GM18951 (cell line): ENCODE measurements around the gene EGLN1.
"Not testable (repeated sequence)": the region's sequence is repeated elsewhere in the genome, so short reads cannot be mapped to it uniquely, and the experiment has no call there.

Source experiments
- POLR2A ChIP-seq: IDR thresholded peaks from 4 replicates; pipeline ENCODE4 v1.6.1; 2011; ENCODE audit warnings: mild to moderate bottlenecking; ENCODE audit not compliant: insufficient read length, insufficient read depth; ENCODE audit errors: extremely low read depth
- in situ Hi-C: fragments of 300-500 bp; cut with MboI; formaldehyde crosslinking; loops from one replicate; pipeline ENCODE4 v1.12.0; 2022; ENCODE audit warnings: low sequenced_read_pairs, mixed read lengths, inconsistent platforms; ENCODE audit not compliant: unreplicated experiment

Gene EGLN1

DNA sequence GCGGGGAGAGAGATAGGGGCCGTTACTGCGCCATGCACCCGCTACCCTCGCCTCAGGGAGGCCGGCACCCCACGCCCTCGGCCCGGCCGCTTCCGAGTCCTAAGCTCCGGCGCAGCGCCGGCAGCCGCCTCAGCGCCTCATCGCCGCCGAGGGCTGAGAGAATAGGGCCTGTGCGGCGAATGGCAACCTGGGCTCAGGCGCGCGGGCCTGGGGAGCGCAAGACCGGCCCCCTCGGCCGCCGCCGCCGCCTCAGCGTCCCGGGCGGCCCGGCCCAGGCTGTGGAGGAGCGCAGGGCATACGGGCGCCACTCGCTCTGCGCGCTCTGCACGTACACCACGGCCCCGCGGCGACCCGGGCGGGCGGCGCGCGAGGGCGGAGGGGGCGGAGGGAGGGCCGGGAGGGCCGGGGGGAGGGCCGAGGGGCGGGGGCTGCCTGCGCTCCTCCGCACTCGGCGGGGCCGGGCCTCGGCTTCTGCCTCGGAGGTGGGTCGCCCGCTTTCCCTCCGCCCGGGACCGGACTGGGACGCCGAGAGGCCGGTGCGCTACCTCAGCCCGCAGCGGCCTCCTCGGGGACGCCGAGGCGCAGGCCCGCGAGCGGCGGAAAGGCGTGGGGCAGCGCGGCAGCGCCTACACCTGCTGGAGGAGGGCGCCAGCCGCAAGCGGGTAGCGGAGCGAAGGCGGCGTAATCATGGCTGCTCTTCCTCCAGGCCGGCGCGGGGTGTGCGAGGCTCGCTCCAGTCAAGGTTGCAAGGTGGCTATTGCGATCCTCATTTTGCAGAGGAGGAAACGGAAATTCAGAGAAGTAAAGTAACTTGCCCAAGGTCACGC, at the start of gene EGLN1:
TSS of gene EGLN1 (minus strand) at position 317 of the 827 bp plus-strand sequence. CDS start 399 bp downstream, outside the sequence.
- in situ Hi-C loops: no loop called here
- peak; percentile 89 for TF ChIP-seq POLR2A

DNA sequence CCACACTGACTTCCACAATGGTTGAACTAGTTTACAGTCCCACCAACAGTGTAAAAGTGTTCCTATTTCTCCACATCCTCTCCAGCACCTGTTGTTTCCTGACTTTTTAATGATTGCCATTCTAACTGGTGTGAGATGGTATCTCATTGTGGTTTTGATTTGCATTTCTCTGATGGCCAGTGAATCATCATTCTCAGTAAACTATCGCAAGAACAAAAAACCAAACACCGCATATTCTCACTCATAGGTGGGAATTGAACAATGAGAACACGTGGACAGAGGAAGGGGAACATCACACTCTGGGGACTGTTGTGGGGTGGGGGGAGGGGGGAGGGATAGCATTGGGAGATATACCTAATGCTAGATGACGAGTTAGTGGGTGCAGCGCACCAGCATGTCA, 49.4 kb upstream of the EGLN1 start:
- in situ Hi-C loops: not testable (repeated sequence)

DNA sequence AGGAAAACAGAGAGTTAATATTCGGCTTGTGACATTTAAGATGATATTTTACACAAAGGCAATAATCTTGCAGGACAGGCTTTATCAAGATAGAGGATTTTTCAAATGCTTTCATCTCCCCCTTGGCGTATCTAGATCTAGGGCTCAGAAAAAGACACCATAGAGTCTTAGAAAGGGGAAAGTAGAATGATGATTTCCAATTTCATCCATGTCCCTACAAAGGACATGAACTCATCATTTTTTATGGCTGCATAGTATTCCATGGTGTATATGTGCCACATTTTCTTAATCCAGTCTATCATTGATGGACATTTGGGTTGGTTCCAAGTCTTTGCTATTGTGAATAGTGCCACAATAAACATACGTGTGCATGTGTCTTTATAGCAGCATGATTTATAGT, 48.9 kb upstream of the EGLN1 start:
- in situ Hi-C loops: not testable (repeated sequence)

DNA sequence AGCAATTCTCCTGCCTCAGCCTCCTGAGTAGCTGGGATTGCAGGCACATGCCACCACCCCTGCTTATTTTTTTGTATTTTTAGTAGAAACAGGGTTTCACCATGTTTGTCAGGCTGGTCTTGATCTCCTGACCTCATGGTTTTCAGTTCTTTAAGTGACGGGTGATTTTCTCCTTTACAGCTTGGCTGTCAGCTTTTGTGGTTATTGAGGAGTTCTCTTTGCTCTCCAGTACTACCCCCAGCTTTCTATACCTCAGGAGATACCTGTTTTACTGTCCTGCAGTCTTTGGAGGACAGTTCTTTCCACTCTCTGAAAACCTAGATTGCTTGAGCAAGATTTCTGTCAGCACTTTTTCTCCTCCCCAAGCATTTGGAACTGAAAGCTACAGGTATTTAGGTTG, 45.9 kb upstream of the EGLN1 start:
- in situ Hi-C loops: no loop called here
- TF ChIP-seq POLR2A: no peak

DNA sequence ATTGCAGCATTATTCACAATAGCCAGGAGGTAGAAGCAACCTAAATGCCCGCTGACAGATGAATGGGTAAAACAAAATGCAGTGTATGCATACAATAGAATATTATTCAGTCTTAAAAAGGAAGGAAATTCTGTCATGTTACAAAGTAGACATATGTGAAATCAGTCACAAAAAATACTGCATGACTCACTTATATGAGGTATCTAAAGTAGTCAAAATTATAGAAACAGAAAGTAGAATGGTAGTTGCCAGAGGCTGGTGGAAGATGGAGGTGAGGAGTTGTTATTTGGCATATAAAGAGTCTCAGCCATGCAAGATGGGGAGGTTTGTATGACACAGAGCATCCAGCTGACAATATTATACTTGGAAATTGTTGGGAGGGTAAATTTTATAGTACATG, 43.0 kb upstream of the EGLN1 start:
- no peak for TF ChIP-seq POLR2A
- in situ Hi-C loops: no loop called here

DNA sequence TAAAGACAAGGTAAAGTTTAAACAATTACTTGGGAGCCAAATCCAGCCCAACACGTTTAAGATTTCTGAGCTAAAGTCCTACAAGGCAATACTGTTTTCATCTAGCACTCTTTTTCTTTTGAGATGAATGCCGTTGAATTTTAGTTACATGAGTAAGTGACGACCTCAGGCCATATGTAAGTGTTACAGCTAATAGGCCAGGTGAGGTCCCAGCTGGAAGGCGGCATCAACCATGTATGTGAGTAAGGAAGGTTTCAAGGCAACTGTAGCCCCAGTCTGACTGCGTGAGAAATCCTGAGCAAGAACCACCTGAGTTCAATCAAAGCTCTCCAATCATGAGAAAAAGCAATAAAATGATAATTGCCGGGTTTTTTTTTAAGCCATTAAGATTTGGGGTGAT, 41.5 kb upstream of the EGLN1 start:
- in situ Hi-C loops: no loop called here
- TF ChIP-seq POLR2A: no peak

DNA sequence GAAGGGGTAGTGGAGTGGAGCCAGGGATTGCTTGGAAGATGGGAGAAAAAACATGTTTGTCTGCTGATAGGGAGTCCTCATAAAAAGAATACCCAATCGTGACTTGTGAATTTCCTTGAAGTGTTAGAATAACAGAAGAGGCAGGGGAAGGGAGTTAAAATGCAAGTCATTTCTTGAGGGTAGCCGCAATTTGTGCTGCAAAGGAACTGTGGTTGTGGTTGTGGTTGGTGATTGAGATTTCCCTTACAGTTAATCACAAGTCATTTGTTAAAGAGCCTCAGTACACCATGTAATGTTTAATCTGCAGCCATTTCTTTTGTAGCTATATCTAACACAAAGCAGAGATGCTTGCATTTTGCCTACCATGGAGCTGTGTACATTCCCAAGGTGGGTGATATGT, 38.5 kb upstream of the EGLN1 start:
- in situ Hi-C loops: no loop called here
- TF ChIP-seq POLR2A: no peak

DNA sequence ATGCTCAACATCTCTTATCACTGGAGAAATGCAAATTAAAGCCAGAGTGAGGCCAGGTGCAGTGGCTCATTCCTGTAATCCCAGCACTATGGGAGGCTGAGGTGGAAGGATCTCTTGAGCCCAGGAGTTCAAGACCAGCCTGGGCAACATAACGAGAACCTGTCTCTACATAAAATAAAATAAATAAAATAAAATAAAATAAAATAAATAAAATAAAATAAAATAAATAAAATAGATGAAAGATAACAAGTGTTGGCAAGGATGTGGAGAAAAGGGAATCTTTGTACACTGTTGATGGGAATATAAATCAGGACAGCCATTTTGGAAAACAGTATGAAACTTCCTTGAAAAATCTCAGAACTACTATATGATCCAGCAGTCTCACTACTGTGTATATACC, 37.4 kb upstream of the EGLN1 start:
- in situ Hi-C loops: not testable (repeated sequence)

DNA sequence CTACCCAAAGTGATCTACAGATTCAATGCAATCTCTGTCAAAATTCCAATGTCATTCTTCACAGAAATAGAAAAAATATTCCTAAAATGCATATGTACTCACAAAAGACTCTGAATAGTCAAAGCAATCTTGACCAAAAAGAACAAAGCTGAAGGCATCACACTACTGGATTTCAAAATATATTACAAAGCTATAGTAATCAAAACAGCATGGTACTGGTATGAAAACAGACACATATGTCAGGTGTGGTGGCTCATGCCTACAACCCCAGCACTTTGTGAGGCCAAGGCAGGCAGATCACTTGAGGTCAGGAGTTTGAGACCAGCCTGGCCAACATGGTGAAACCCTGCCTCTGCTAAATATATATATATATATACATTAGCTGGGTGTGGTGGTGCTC, 35.9 kb upstream of the EGLN1 start:
- in situ Hi-C loops: not testable (repeated sequence)

DNA sequence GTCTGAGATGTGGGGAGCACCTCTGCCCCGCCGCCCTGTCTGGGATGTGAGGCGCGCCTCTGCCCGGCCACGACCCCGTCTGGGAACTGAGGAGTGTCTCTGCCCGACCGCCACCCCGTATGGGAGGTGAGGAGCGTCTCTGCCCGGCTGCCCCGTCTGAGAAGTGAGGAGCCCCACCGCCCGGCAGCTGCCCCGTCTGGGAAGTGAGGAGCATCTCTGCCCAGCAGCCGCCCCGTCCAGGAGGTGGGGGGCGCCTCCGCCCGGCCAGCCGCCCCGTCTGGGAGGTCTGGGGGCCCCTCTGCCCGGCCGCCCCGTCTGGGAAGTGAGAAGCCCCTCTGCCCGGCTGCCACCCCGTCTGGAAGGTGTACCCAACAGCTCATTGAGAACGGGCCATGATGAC, 32.0 kb upstream of the EGLN1 start:
- in situ Hi-C loops: not testable (repeated sequence)

DNA sequence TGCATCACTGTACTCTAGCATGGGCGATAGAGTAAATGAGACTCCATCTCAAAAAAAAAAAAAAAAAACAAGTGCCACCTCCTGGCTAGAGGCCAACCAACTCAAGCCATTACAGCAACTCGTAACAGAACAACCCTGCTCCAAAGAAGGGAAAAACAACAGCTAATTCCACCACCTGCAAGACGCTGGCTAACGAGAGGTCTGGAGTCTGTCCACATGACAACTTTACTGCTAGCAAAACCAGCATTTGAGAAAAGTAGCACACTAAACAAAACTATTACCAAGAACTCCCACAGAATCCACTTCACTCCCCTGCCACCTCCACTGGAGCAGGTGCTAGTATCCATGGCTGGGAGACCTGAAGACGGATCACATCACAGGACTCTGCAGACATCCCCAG, 24.1 kb upstream of the EGLN1 start:
- in situ Hi-C loops: no loop called here

DNA sequence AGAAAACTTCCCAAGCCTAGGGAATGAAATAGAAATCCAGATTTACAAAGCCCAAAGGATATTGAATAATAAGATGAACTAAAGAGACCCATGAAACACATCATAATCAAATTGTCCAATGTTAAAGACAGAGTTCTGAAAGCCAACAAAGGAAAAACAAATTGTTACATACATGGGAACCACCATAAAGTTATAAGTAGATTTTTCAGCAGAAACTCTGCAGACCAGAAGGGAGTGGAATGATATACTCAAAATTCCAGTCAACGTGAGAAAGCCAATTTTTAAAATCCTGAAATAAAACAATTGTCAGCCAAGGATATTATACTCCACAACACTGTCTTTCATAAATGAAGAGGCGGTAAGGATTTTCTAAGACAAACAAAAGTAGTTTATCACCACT, 22.0 kb upstream of the EGLN1 start:
- in situ Hi-C loops: no loop called here
- no peak for TF ChIP-seq POLR2A

More for the DNA sequence above, 24.1 kb upstream of the EGLN1 start:
- no peak for TF ChIP-seq POLR2A

DNA sequence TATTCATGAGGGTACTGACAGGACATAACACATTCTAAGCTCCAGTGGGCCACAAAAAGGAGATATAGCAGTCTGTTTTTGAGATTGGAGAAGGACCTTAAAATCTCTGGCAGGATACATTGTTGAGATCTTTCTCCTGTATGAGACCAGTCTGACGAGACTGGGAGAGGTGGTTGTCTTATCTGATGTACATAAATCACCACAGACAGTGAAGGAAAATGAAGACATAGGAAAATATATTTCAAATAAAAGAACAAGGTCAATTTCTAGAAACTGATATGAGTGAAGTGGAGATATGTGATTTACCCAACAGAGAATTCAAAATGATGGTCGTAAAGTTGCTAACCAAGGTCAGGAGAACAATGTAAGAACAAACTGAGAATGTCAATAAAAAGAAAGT, 21.3 kb upstream of the EGLN1 start:
- in situ Hi-C loops: no loop called here

DNA sequence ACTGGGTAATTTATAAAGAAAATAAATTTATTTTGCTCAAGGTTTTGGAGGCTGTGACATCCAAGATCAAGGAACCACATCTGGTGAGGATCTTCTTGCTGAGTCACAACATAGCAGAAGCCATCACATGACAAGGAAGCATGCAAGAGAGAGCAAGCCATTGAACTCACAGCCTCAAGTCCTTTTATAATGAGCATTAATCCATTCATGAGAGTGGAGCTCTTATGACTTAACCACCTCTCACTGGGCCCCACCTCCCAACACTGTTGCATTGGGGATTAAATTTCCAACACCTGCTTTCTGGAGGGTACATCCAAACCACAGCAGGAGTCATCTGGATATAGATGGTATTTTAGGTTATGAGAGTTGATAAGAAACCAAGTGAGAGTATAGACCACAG, 20.6 kb upstream of the EGLN1 start:
- in situ Hi-C loops: no loop called here

More for the DNA sequence above, 21.3 kb upstream of the EGLN1 start:
- no peak for TF ChIP-seq POLR2A

DNA sequence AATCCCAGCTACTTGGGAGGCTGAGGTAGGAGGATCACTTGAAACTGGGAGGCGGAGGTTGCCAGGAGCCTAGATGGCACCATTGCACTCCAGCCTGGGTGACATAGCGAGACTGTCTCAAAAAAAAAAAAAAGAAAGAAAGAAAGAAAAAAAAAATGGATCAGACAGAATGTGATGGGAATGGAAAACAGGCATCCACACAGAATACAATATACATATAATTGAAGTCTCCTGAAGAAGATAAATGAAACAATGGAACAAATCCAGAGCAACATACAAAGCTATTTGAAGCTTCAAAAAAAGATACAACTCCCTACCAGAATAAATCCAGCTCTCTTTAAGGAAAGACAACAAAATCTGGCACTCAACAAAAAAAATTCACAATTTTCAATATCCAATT, 10.9 kb upstream of the EGLN1 start:
- in situ Hi-C loops: no loop called here
- TF ChIP-seq POLR2A: no peak

More for the DNA sequence above, 20.6 kb upstream of the EGLN1 start:
- no peak for TF ChIP-seq POLR2A
